ENCODE data around the gene SCNN1B. TPM values are rescaled to one million over a fixed set of nuclear protein-coding genes. Genes with fewer than 3 reads are reported as not detected.

The SCNN1B gene
- total RNA-seq, 2 experiments from 2014 or later = not detected

GRCh38 chr16:23321206-23321875 is 19.2 kb downstream of the SCNN1B start:
- DNase-seq = no peak
- Histone ChIP-seq H3K27me3 (ENCODE audit: control insufficient read depth in 1 of 2, insufficient read depth in 2 of 2, low read length in 2 of 2) (peaks cover 0 to 2% of the 10 kb centered on the region in 2 experiments), H3K9me3 (ENCODE audit: control insufficient read depth in 1 of 2, insufficient read depth in 1 of 2, low read length in 2 of 2) (no peaks in the 10 kb centered on the region), H3K4me3 (ENCODE audit: low read length) (no peak overlapping the region), H3K27ac (ENCODE audit: low read depth in 1 of 2, low read length in 2 of 2) (no peak overlapping the region), H3K4me1 (ENCODE audit: insufficient read depth, low read length) (no peaks in the 10 kb centered on the region), H3K36me3 (ENCODE audit: insufficient read depth, low read length) (no peaks in the 10 kb centered on the region)
- ATAC-seq (ENCODE audit: poor library complexity) = no peak
- intact Hi-C loops (cut with DNase I, micrococcal nuclease) = no loop called here
- Mint-ChIP-seq H3K4me1 (ENCODE audit: low read depth) (no peaks in the 10 kb centered on the region), H3K4me3 (no peak overlapping the region), H3K27ac (no peak overlapping the region), H3K9me3 (no peaks in the 10 kb centered on the region), H3K36me3 (ENCODE audit: low read depth) (no peaks in the 10 kb centered on the region), H3K27me3 (peaks cover 5% of the 10 kb centered on the region)
- ChIA-PET POLR2A (no interaction called here), CTCF (no interaction called here)
- no peak for TF ChIP-seq CTCF (IDR thresholded peaks at IDR 0.05)

DNA sequence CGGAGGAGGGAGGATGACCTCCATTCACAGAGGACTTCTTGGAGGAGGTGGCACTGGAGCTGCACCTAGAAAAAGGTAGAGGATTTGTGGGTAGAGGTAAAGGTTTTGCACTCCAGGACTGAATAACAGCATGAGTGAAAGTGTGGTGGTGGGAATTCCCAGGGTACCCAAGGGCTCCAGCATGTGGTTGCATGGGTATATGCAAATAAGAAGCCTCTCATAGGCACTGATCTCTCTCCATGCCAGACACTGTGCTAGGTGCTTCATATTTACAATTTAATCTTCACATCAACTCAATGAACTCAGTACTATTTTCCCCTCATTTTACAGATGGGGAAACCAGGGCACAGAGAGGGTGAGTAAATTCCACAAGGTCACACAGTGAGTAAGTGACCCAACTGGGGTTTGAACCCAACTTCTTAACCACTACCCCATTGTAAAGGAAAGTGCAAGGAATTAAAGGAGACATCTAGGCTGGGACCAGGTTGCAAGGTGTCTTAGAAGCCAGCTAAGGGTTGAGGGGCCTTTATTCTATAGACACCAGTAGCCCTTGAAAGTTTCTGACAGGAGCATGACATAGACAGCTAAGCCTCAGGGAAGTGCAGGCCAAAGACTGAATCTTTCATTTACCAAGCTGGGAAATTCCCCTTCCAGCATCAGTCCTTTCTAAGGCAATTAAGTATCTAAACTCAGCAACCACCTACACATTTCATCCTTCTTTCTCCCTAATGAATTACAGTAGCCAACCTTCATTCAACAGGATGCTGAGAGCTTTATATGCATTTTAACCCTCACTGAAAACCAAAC is 21.3 kb downstream of the SCNN1B start:
- DNase-seq (no peak), ATAC-seq (ENCODE audit: poor library complexity) (no peak)
- CTCF ChIA-PET = no interaction called here
- H3K4me1 Mint-ChIP-seq (ENCODE audit: low read depth) = no peaks in the 10 kb centered on the region
- TF ChIP-seq CTCF (IDR thresholded peaks at IDR 0.05) = no peak
- POLR2A ChIA-PET = no interaction called here
- H3K4me3 Mint-ChIP-seq = no peak overlapping the region
- H3K9me3 Mint-ChIP-seq = no peaks in the 10 kb centered on the region
- peaks cover 0 to 2% of the 10 kb centered on the region in 2 experiments for H3K27me3 ChIP-seq (ENCODE audit: control insufficient read depth in 1 of 2, insufficient read depth in 2 of 2, low read length in 2 of 2)
- intact Hi-C loops (cut with DNase I, micrococcal nuclease) = no loop called here
- no peak overlapping the region for H3K27ac Mint-ChIP-seq
- peaks cover 11% of the 10 kb centered on the region for H3K27me3 Mint-ChIP-seq
- H3K36me3 ChIP-seq (ENCODE audit: insufficient read depth, low read length) = no peaks in the 10 kb centered on the region
- H3K4me3 ChIP-seq (ENCODE audit: low read length) = no peak overlapping the region
- no peaks in the 10 kb centered on the region for H3K4me1 ChIP-seq (ENCODE audit: insufficient read depth, low read length)
- no peaks in the 10 kb centered on the region for H3K36me3 Mint-ChIP-seq (ENCODE audit: low read depth)
- H3K9me3 ChIP-seq (ENCODE audit: control insufficient read depth in 1 of 2, insufficient read depth in 1 of 2, low read length in 2 of 2) = no peaks in the 10 kb centered on the region
- H3K27ac ChIP-seq (ENCODE audit: low read depth in 1 of 2, low read length in 2 of 2) = no peak overlapping the region

DNA sequence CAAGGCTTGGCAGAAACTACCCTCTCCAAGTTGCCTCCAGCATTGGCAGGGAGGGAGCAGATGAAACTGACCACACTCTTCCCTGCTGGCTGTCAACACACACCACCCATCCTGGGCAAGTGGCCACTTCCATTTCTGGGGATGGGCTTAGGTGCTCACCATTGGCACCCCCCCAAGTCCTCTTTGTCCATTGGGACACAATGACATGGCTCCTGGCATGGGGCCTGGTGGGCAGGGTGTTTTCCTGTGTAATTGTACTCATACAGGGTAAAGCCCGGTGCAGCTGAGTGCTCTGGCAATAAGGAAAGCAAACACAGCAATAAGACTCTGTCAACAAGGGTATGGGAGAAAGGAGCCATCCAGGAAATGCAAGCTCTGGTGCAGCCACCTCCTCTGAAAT is 22.6 kb downstream of the SCNN1B start:
- Histone ChIP-seq H3K27ac (ENCODE audit: low read depth in 1 of 2, low read length in 2 of 2) (no peak overlapping the region), H3K4me1 (ENCODE audit: insufficient read depth, low read length) (no peaks in the 10 kb centered on the region), H3K27me3 (ENCODE audit: control insufficient read depth in 1 of 2, insufficient read depth in 2 of 2, low read length in 2 of 2) (peaks cover 0 to 2% of the 10 kb centered on the region in 2 experiments), H3K9me3 (ENCODE audit: control insufficient read depth in 1 of 2, insufficient read depth in 1 of 2, low read length in 2 of 2) (no peaks in the 10 kb centered on the region), H3K4me3 (ENCODE audit: low read length) (no peak overlapping the region), H3K36me3 (ENCODE audit: insufficient read depth, low read length) (no peaks in the 10 kb centered on the region)
- ChIA-PET CTCF (no interaction called here), POLR2A (no interaction called here)
- Mint-ChIP-seq H3K27me3 (peaks cover 11% of the 10 kb centered on the region), H3K9me3 (no peaks in the 10 kb centered on the region), H3K4me1 (ENCODE audit: low read depth) (no peaks in the 10 kb centered on the region), H3K27ac (no peak overlapping the region), H3K36me3 (ENCODE audit: low read depth) (no peaks in the 10 kb centered on the region), H3K4me3 (no peak overlapping the region)
- DNase-seq (no peak), ATAC-seq (ENCODE audit: poor library complexity) (no peak)
- intact Hi-C loops (cut with DNase I, micrococcal nuclease) = no loop called here
- no peak for TF ChIP-seq CTCF (IDR thresholded peaks at IDR 0.05)
